Fibroblast of peridontal ligament (primary cell): Measurements from ENCODE around the gene SLC25A21.

Source experiments
- DNase-seq: peaks from one replicate; pipeline ENCODE4 v3.0.0-alpha.2; 2010; ENCODE audit errors: extremely low read depth

The SLC25A21 gene

DNA sequence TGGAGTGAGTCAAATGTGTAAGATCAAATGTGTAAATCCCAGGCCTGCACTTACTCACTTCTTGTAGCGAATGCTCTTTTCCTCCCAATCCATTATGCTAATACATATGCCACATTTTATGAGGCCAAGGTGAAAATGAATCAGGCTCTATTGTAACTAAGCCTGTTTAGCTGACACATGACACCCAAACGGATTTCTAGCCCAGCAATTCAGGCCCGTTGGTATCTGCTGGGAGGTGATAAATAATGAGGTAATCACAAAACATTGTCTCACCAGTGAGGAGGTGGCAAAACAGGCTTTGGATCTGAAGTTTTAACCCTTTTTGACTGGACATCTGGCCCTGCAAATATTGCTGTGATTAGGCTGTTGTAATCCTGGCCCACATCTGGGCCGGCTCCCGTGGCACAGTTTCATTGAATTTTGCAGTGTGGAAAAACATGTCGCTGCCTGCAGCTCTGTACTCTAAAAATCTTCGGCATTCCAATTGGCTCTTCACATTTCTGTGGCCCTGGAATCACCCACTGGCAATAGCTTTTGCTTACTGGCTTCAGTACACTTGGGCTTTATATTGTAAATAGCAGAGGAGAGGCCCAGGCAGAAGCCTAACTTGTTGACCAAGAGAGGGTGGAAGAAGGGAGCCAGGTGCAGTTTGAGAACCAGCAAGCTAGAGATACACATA lies 404.7 kb downstream of the SLC25A21 start:
- DNase-seq = peak; percentile 3

DNA sequence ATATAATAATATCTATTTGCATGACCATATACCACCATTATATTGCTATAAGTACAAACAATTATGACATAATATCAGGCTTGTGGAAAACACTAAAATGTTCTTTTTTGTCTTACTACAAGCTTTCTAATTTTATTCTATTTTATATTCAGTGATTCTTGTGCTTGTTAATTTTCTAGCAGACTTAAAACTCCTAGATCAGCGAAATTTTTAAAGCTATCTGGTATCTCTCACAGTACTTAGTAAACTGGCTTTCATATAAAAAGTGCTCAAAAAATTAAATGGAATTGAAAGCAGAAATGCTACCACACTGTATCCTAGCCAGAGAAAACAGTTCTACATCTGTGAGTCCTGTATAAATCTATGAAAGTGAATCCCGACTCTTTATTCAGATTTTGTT lies 405.4 kb downstream of the SLC25A21 start:
- DNase-seq = no peak

DNA sequence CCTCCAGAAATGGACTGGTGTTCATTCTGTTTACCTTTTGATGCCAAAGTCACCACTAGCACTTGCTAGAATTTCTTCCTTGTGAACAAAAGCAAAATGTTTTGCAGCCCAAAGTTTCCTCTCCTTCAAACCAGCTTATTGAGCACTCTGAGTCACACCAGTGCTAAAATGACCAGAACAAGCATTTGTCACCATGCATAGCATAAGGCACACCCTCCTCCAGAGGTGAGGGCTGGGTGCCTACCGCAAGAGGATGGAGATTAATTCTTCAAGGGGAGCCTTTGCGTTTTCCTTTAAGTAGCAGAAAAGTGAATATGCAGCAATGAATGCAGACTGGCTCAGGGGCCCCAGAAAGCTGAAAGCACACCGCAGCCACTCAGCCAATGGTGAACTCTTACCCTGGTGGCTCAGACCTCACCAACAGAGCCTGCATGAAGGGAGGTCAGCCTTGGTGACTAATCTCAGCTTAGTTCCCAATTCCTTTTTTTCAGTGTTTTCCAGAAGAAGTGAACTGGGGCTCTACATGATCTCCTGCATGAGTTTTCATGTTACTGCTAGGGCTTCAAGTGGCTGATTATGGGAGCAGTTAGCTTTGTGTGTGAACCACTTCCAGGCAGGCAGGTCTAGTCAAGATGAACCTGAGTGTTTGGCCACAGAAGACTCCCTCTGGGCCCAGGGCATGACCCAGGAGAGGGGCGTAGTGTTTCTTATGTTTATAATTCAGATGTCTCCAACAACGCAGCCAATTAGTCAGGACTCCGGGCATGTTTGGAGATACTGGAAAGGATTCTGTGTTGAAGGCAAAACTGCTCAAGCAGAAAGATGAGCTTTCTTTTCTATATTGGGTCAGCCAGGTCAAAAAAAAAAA lies 414.4 kb downstream of the SLC25A21 start:
- DNase-seq = no peak

DNA sequence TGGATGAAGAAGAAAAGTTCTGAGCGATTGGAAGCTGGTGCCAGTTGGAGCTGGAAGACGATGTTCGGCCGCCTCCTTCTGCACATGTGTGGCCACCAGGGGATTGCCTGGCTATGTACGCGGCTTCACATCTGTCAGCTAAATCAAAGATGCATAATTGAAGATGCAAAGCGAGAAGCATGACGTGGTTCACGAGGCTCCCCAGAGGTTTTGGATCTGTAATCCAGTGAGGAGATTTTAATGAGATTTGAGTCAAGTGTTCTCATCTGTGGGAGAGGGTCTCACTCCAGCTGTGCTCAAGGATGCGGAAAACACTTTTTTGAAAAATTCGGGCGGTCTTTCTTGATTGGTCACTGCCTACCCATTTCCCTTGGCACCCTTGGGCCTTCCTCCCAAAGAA lies 416.2 kb downstream of the SLC25A21 start:
- DNase-seq = no peak

DNA sequence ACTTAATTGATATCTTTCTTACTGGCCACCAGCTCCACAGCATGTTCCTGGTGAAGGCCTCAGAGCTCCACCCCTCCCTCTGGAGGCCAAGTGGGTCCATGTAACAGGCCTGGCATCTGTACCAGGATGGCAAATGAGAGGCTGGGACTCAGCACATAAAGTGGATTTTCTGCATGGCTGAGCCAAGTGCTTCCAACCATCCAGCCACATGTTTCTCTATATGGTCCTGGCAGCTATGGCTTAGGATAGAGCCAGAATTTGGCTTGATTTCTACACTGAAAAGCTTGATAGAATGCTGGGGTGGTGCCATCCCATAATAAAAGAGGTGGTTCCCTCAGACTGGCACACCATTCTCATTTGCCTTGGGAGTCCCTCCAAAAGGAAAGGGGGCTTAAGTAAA lies 416.6 kb downstream of the SLC25A21 start:
- DNase-seq = no peak

DNA sequence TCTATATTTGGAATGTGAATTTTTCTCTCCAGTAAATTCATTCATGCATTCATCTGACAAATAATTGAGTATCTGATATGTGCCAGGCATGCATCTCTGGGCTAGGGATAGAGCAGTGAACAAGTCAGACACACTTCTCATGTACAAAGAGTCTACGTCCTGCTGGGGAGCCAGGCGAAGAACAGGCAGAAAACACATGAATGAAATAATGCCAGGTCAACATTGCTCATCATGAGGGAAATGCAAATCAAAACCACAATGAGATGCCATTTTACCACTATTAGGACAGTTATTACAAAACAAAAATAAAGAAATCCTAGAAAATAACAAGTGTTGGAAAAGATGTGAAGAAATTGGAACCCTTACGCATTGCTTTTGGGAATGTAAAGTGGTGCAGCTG lies 420.5 kb downstream of the SLC25A21 start:
- DNase-seq = no peak

DNA sequence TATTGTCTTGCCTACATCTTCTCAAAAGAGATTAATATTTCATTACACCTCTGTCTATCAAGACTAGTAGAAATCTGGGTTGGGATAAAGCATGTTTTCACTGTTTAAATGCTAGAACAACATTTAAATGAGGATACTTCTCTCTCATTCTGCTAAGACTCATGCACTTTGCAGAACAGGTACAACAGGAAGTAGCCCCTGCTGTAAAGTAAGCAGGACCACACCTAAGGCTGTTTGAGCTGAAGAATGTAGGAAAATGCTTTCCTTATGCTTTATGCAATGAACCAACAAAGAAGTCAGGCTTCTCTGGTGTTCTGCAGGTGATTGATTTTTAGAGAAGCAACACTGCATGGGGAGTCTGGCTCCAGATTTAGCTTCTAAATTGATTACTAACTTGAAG lies 421.3 kb downstream of the SLC25A21 start:
- DNase-seq = no peak

DNA sequence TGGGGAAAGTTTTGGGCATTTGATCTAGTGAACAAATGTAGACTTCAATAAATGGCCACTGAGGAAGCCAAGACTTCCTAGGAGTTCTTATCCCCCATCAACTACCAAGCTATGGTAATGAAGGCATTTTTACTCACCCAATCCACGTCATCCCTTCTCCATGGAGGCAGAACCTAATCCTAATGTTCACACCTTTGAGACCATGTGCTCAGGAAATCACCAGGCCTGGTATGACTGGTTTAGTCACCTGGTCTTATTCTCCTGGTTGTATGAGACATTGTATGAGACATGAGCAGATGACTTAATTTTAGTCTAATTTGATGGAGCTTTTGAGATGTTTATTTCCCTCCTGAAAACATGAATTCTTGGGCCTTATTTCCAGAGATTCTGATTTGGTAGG lies 422.2 kb downstream of the SLC25A21 start:
- DNase-seq = no peak

DNA sequence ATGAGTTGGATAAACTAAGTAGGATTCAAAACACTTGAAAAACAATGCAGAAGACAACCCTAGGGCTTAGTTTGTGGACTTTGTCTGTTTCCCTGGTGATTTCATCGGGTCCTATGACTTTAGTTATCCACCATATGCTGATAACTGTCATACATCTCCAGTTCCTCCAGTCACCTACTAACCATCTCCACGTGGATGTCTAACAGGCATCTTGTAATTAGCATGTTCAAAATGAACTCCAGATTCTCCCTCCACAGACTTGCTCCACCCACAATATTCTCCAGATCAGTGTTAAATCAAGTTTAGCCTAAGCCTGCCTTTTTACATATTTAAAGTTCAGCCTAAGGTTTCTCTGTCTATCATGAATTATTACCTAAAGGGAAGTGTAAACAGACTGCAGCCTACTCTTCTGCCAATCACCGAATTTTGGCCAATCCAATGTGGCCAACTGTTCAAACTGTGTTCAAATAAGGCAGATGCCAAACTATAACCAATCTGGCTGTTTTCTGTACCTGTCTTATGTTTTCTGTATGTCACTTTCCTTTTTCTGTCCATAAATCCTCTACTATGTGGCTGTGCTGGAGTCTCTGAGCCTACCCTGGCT lies 423.7 kb downstream of the SLC25A21 start:
- no peak for DNase-seq

DNA sequence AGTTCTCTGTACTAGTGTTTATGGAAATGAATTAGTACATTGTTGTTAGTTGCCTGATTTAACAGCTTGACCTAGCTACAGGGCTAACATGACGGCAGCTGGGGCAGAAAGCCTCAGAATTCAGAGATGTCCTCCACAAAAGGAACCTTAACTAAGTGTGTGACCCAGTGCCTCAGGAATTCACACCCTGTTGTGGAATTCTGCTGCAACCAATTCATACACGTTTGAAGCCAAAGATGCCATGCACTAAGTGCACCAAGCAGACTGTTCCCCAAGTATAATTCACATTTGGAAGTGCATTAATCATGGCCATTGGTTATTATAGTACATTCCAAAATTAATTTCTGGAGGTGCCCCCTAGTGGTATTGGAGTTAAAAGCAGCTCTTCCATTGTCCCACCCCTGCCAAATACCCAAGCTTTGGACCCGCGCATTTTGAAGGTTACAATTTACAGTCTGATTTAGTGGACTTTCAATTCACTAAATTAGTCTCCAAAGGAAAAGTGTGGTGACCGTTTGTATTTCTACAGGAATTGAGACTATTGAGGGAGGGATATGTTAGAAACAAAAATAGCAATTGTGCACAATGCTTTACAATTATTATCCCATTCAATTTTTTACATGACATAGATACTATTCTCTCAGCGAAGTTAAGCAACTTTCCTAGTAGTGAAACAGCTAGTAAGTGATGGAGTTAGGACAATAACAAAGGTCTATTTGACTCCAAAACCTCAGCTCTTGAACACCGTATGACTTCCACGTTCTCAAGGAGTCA lies 424.8 kb downstream of the SLC25A21 start:
- DNase-seq = peak; percentile 38

DNA sequence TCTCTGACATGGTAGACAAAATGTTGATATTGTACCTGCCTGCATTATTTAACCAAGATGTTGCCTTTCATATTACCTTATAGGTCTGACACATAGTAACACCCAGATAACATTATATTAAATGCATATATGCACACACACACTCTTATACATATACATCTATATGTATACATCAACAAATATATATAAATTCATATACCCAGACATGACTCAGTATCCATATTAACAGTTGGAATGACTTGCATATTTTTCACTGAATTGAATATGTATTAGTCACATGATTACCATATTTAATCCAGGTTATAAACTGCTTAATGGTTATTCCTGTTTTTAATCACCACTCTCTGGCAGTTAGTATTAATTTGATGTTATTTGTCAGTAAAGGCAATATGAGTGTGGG lies 425.5 kb downstream of the SLC25A21 start:
- no peak for DNase-seq

DNA sequence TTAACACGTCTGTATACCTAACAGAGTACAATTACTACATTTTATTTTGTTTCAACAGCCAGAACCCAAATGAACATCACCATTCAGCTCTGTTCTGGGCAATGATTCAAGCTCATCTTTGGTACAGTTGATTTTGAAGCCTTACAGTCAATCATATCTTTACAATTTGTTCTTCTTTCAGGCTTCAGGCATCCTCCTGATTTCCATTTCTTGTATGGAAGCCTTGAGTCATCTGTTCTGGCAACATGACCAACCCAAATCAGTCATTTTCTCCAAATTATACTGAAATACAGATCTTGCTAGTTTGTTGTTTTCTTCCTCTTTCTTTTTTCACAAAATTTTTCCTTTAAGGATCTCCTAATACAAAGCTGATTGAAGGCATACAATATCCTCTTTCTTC lies 430.5 kb downstream of the SLC25A21 start:
- DNase-seq = peak; percentile 20

DNA sequence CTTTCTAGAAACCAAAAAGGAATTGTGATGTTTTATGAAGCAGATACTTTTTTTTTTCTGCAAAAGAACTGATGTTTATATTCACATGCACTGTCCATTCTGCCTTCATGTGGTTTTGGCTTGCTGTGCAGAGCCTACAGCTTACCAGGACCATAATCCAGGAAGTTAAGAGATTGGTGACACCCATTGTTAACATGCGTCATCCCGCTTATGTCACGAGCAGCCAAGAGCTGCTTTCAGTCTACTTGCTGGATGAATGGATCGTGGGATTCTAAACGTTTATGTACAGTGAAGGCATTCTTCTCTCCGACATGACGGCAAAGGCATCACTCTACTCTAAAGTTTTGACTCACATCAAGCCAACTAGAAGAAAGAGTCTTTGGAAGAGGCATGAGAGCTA lies 434.1 kb downstream of the SLC25A21 start:
- DNase-seq = no peak

DNA sequence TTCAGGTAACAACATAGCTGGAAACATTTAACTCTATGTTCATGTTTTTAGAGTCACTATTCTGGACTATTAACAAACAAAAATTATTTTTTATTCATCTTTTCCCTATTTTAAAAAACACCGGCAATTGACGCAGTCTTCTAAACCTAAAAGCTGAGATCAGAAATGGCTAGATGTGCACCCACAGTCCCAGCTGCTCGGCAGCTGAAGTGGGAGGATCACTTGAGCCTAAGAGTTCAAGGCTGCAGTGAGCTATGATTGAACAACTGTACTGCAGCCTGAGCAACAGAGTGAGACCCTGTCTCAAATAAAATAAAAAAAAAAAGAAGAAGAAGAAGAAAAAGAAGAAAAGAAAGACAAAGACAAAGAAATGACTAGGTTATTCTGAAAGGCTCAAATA lies 446.3 kb downstream of the SLC25A21 start:
- DNase-seq = no peak

DNA sequence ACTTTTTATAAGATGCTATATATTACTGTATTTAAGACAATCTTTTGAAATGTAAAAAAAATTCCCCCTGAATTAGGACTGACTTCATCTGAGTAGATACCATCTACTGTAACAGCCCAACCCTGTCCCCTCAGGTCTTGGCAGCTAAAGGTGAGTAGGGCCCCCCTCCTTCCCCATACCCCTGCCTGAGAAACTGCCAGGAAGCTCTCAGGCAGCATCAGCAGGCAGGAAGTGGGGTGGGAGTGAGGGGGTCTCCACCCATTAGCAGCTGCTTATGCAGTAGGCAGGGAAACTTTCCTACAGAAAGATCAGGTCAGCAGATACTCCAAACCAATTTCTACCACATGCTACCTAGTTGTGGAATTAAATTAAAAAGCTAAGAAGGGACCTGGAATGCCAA lies 448.2 kb downstream of the SLC25A21 start:
- DNase-seq = no peak

DNA sequence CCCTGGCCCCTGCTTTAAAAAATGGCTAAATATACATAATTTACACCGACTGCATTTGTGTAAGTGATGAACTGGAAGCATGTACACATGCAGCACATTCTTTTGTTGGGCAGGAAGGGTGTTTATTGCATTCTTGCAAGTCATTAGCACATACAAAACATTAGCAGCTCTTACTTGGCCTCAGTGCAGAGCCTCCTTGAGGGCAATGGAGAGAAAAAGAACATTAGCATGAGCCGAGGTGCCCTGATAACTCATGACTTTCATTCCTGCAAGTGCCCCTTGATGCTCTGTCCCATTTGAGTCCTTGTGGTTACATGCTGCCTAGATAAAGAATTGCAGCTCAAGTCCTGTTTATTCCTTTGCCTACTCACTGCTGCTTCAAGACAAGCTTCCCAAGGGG lies 448.9 kb downstream of the SLC25A21 start:
- no peak for DNase-seq

DNA sequence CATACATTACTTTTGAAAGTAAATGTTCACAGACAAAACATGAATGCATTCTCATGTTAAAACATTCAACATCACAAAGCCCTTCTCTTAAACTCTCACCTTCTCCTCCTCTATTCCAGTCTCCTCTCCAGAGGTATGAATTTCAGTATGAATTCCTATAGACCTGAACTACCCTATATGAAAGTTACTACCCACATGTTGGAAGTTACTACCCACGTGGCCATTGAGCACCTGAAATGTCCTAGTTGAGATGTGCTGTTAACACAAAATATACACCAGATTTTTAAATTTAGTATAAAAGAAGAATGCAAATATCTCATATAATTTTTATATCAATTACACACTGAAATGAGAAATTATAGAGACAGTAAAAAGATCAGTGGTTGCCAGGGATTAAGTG lies 450.5 kb downstream of the SLC25A21 start:
- DNase-seq = no peak

DNA sequence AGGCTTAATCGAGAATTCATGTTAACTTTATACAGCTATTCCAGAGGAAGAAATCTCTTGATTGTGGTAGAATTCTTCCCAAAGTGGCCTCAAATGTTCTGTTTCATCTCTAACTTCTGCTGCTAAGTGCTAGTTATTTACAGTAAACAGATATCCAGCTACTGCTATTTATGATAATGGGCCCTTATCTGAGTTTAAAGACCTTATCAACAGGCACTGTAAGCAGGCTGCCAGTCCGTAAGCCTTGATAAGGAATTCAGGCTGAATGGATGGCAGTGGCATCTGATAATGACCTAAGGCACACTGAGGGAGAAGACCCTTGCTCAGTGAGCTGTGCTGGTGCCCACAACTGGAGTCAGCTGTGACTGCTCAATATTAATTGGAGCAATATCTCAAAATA lies 451.7 kb downstream of the SLC25A21 start:
- DNase-seq = no peak

DNA sequence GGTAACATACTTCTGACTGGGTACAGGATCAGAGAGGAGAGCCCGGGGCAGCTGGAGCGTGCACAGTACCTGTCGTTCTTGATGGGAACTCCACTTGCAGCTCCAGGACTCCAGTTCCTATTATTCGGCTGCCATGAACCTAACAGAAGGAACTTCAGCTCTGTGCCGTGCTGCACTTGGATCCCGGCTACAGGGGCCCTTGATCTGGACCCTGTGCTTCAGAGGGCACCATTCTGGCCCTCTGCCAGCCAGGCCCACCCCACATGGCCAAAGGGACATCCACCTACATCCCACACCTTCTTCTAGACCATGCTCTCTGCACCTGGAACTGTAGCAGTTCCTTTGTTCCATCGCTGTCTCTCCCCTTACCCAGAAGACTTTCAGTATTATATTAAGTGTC lies 452.6 kb downstream of the SLC25A21 start:
- DNase-seq = no peak

DNA sequence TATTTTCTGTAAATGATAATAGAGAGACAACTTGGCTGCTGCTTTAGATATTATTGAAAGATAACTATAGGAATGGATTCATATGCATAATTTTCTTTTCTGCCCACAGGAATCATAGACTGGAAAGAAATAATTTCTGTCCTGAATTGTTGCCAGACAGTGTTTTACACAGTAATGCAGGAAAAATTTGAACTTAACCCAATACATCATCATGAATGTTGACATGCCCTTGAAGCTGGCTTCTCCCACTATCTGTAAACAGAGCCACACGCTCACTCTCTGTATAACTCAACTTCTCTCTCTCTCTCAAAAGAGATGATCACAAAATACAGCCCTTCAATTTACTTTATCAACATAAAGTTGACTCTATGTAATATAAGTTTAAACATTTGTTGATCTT lies 454.2 kb downstream of the SLC25A21 start:
- peak; percentile 61 for DNase-seq

DNA sequence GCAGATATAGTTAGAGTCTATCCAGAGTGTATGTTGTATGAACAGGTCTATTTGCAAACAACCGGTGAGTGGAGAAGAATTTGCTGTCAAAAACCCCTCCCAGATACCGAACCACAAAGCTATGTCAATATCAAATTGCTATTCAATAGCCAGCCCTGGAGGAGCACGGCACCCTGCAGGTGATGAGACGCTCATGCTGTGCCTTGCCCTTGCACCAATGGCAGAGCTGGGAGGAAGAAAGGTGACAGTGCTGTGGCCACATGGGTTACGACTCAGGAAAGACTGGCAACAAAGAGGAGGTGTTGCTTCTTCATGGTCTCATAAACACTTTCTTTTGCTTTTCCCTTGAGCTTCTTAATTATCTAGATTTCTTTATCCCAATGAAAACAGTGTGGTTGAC lies 455.0 kb downstream of the SLC25A21 start:
- DNase-seq = no peak

DNA sequence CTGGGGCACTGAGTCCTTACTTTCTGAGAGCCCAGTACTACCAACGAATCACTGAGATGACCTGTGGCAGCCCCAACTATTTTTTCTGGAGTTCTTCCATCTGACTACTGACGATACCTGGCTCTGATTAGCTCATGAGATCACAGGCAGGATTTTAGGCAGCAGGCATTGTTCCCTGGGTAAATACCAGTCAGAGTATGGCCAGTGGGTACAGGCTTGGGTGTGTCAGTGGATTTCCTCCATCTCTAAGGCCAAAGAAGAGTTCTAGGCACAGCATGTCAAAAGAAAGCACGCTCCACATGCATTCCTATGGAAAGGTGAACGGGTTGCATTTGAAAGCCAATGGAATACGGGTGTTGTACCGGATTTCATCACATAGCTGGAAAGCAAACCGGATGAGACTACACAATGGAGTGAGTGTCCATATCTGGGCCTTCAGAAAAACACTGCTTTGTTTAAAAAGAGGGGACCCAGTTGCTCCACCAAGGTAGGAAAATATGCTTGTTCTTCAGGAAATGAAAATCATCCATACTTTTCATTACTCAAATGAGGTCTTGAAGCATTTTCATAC lies 455.7 kb downstream of the SLC25A21 start:
- no peak for DNase-seq
